Measurements from ENCODE around the gene KIF23.

GRCh38 chr15:69410248-69410874 is 3.8 kb upstream of the KIF23 start:
- TF ChIP-seq CTCF (IDR thresholded peaks at IDR 0.05; ENCODE audit: borderline replicate concordance, extremely low read depth, low read length, poor library complexity, severe bottlenecking) = peak; percentile 53
- TF ChIP-seq EZH2 (IDR thresholded peaks at IDR 0.05; ENCODE audit: borderline replicate concordance, low read depth, low read length, severe bottlenecking) = no peak
